H1 (cell line): ENCODE measurements around the gene S100A16. TPM values are rescaled to one million over a fixed set of nuclear protein-coding genes. Genes with fewer than 3 reads are reported as not detected.

Experiments used
- CTCF ChIA-PET: fragments of 300-600 bp; sonication (Branson Sonifier 250); formaldehyde crosslinking; loops from one replicate; lab custom pipeline; 2021; ENCODE audit not compliant: partially characterized antibody; lab: Charles Lee
- POLR2A ChIA-PET: fragments of 300-600 bp; sonication (Branson Sonifier 250); formaldehyde crosslinking; loops from one replicate; lab custom pipeline; 2021; ENCODE audit warnings: inconsistent platforms; ENCODE audit not compliant: partially characterized antibody; lab: Charles Lee
- DNase-seq, 2 experiments: peaks; one replicate each; pipeline versions ENCODE4 v3.0.0 to v3.0.0-alpha.2; 2010 to 2022; ENCODE audit warnings: low spot score in 2 of 2, low read depth in 1 of 2, mixed read lengths in 1 of 2
- FAIRE-seq: peaks from 2 replicates; lab custom pipeline; 2011; peaks lifted over from hg19 to GRCh38; lab: Jason Lieb, UNC
- H2AFZ ChIP-seq: 2 replicates; pipeline ENCODE4 v1.8.1; 2012; ENCODE audit warnings: low read length, inconsistent platforms
- H2AK5ac ChIP-seq: 2 replicates; pipeline ENCODE4 v1.6.1; 2013; ENCODE audit warnings: low read depth, low read length
- H2BK120ac ChIP-seq: replicated peaks from 2 replicates; pipeline ENCODE3; 2013; ENCODE audit warnings: low read depth, low read length, inconsistent platforms
- H2BK12ac ChIP-seq: 2 replicates; pipeline ENCODE4 v1.6.1; 2013; ENCODE audit warnings: low read depth, low read length
- H2BK15ac ChIP-seq: 2 replicates; pipeline ENCODE4 v1.6.1; 2013; ENCODE audit warnings: low read length
- H2BK20ac ChIP-seq: 2 replicates; pipeline ENCODE4 v1.6.1; 2013; ENCODE audit warnings: low read length
- H2BK5ac ChIP-seq: 2 replicates; pipeline ENCODE4 v1.6.1; 2013; ENCODE audit warnings: low read depth, low read length
- H3K14ac ChIP-seq: 2 replicates; pipeline ENCODE4 v1.6.1; 2013; ENCODE audit warnings: inconsistent platforms; ENCODE audit not compliant: insufficient read length
- H3K18ac ChIP-seq: 2 replicates; pipeline ENCODE4 v1.6.1; 2013; ENCODE audit warnings: low read length; ENCODE audit errors: extremely low read depth
- H3K23ac ChIP-seq: 2 replicates; pipeline ENCODE4 v1.6.1; 2013; ENCODE audit warnings: inconsistent platforms; ENCODE audit not compliant: insufficient read length
- H3K23me2 ChIP-seq: 2 replicates; pipeline ENCODE4 v1.6.1; 2013; ENCODE audit warnings: low read depth, low read length
- H3K27ac ChIP-seq: 2 replicates; pipeline ENCODE4 v1.6.1; 2011; ENCODE audit warnings: low read depth, low read length, inconsistent platforms
- H3K27me3 ChIP-seq, 4 experiments: replicated peaks in 1 of 4; 1 replicate in 1 of 4; 2 replicates in 3 of 4; pipeline versions ENCODE4 v1.6.1 to v1.8.1; 2011 to 2013; ENCODE audit warnings: low read length in 3 of 4, mild to moderate bottlenecking in 3 of 4, inconsistent platforms in 2 of 4, mixed read lengths in 2 of 4, moderate library complexity in 1 of 4; ENCODE audit not compliant: control insufficient read depth in 3 of 4, insufficient read depth in 3 of 4; ENCODE audit errors: extremely low read depth in 1 of 4
- H3K36me3 ChIP-seq, 4 experiments: 2 replicates each; pipeline versions ENCODE4 v1.6.1 to v1.8.1; 2011 to 2013; ENCODE audit warnings: mild to moderate bottlenecking in 4 of 4, low read length in 3 of 4, moderate library complexity in 2 of 4, control low read depth in 1 of 4, inconsistent platforms in 1 of 4; ENCODE audit not compliant: insufficient read depth in 4 of 4, control insufficient read depth in 2 of 4
- H3K4ac ChIP-seq: replicated peaks from 2 replicates; pipeline ENCODE3; 2013; ENCODE audit warnings: low read length, low read depth, mixed read lengths, inconsistent platforms; ENCODE audit not compliant: insufficient read length
- H3K4me1 ChIP-seq, 4 experiments: replicated peaks in 1 of 4; 1 replicate in 1 of 4; 2 replicates in 3 of 4; pipeline versions ENCODE4 v1.6.1 to v1.8.1; 2011 to 2013; ENCODE audit warnings: low read length in 3 of 4, inconsistent platforms in 2 of 4, mixed read lengths in 1 of 4; ENCODE audit not compliant: insufficient read depth in 4 of 4, control insufficient read depth in 3 of 4
- H3K4me2 ChIP-seq, 2 experiments: 2 replicates each; pipeline versions ENCODE4 v1.6.1 to v1.8.1; 2011 to 2013; ENCODE audit warnings: low read depth in 2 of 2, low read length in 2 of 2, control low read depth in 1 of 2, inconsistent platforms in 1 of 2, mild to moderate bottlenecking in 1 of 2; ENCODE audit not compliant: insufficient read depth in 1 of 2
- H3K4me3 ChIP-seq, 4 experiments: fragments of 200-600, 300-600 bp in 1 of 4; sonication (generic), shearing (Covaris generic), sonication (Bioruptor Twin) in 1 of 4; 2 replicates each; pipeline versions ENCODE4 v1.5.1 to v1.8.1; 2011 to 2016; ENCODE audit warnings: low read length in 4 of 4, low read depth in 3 of 4, control low read depth in 2 of 4, inconsistent platforms in 2 of 4, mild to moderate bottlenecking in 2 of 4, mixed read lengths in 1 of 4, moderate library complexity in 1 of 4; ENCODE audit not compliant: insufficient read depth in 2 of 4; ENCODE audit errors: extremely low read depth in 1 of 4
- H3K56ac ChIP-seq: replicated peaks from 2 replicates; pipeline ENCODE3; 2013; ENCODE audit warnings: low read depth, mild to moderate bottlenecking, mixed read lengths, low read length, inconsistent platforms; ENCODE audit not compliant: insufficient read length
- H3K79me1 ChIP-seq: 2 replicates; pipeline ENCODE4 v1.6.1; 2013; ENCODE audit warnings: low read depth, low read length, control low read depth
- H3K79me2 ChIP-seq, 2 experiments: 2 replicates each; pipeline versions ENCODE4 v1.6.1 to v1.8.1; 2012 to 2013; ENCODE audit warnings: low read length in 2 of 2, mild to moderate bottlenecking in 2 of 2, inconsistent platforms in 1 of 2; ENCODE audit not compliant: insufficient read depth in 2 of 2, control insufficient read depth in 1 of 2
- H3K9ac ChIP-seq, 4 experiments: replicated peaks in 1 of 4; 1 replicate in 1 of 4; 2 replicates in 3 of 4; pipeline versions ENCODE4 v1.6.1 to v1.8.1; 2011 to 2013; ENCODE audit warnings: low read depth in 3 of 4, low read length in 3 of 4, control low read depth in 2 of 4, mild to moderate bottlenecking in 2 of 4, moderate library complexity in 2 of 4, inconsistent platforms in 1 of 4; ENCODE audit errors: extremely low read depth in 1 of 4
- H3K9me3 ChIP-seq, 2 experiments: 2 replicates each; pipeline versions ENCODE4 v1.6.1 to v1.8.1; 2012 to 2013; ENCODE audit warnings: mild to moderate bottlenecking in 2 of 2, moderate library complexity in 2 of 2, control low read depth in 1 of 2, inconsistent platforms in 1 of 2, low read depth in 1 of 2, low read length in 1 of 2, mixed read lengths in 1 of 2; ENCODE audit not compliant: insufficient read depth in 2 of 2
- H4K20me1 ChIP-seq, 2 experiments: replicated peaks in 1 of 2; 2 replicates each; pipeline versions ENCODE3 to v1.8.1; 2011 to 2013; ENCODE audit warnings: inconsistent platforms in 2 of 2, low read length in 2 of 2, mild to moderate bottlenecking in 1 of 2; ENCODE audit not compliant: insufficient read depth in 2 of 2, control insufficient read depth in 1 of 2
- H4K5ac ChIP-seq: 2 replicates; pipeline ENCODE4 v1.6.1; 2013; ENCODE audit warnings: low read length, low read depth, mixed read lengths, inconsistent platforms; ENCODE audit not compliant: insufficient read length
- H4K8ac ChIP-seq: 2 replicates; pipeline ENCODE4 v1.8.0; 2013; ENCODE audit warnings: mild to moderate bottlenecking, moderate library complexity, low read length, inconsistent platforms; ENCODE audit not compliant: insufficient read depth; ENCODE audit errors: extremely low read depth
- H4K91ac ChIP-seq: replicated peaks from 2 replicates; pipeline ENCODE3; 2013; ENCODE audit warnings: low read length, mixed read lengths, inconsistent platforms; ENCODE audit not compliant: insufficient read length
- ASH2L ChIP-seq: fragments of 200-600, 300-600 bp; sonication (generic); IDR thresholded peaks from one replicate; pipeline ENCODE4 v1.7.1; 2017; ENCODE audit warnings: low read length
- BCL11A ChIP-seq, 2 experiments: IDR thresholded peaks; one replicate each; pipeline ENCODE4 v1.6.1; 2011; ENCODE audit warnings: low read depth in 2 of 2, low read length in 2 of 2, mild to moderate bottlenecking in 2 of 2
- BRCA1 ChIP-seq: IDR thresholded peaks from 2 replicates; pipeline ENCODE4 v1.6.1; 2012; ENCODE audit warnings: low read depth, low read length, improper control_type of control experiment
- CBX8 ChIP-seq: fragments of 300-800, 300-1000 bp; sonication (generic); IDR thresholded peaks from 2 replicates; pipeline ENCODE4 v1.7.1; 2016; ENCODE audit warnings: low read depth, low read length, borderline replicate concordance
- CHD2 ChIP-seq: IDR thresholded peaks from 2 replicates; pipeline ENCODE4 v1.6.1; 2012; ENCODE audit warnings: low read length, improper control_type of control experiment
- CTBP2 ChIP-seq: IDR thresholded peaks from 2 replicates; pipeline ENCODE4 v1.7.0; 2011; ENCODE audit warnings: borderline replicate concordance, mild to moderate bottlenecking, moderate library complexity, mixed read lengths, low read length; ENCODE audit not compliant: insufficient read depth, insufficient read length
- E2F6 ChIP-seq: IDR thresholded peaks from 2 replicates; pipeline ENCODE4 v1.6.1; 2012; ENCODE audit warnings: inconsistent platforms
- JUN ChIP-seq: IDR thresholded peaks from 2 replicates; pipeline ENCODE4 v1.6.1; 2011; ENCODE audit warnings: low read depth, mild to moderate bottlenecking, improper control_type of control experiment, low read length
- JUND ChIP-seq: IDR thresholded peaks from 2 replicates; pipeline ENCODE4 v1.6.1; 2011; ENCODE audit warnings: mild to moderate bottlenecking, improper control_type of control experiment, low read length
- POLR2AphosphoS5 ChIP-seq: IDR thresholded peaks from 2 replicates; pipeline ENCODE4 v1.6.1; 2011; ENCODE audit warnings: low read depth, low read length
- RAD21 ChIP-seq, 2 experiments: IDR thresholded peaks in 1 of 2; conservative IDR thresholded peaks in 1 of 2; 2 replicates each; pipeline ENCODE4 v1.6.1; 2011; ENCODE audit warnings: low read depth in 2 of 2, low read length in 2 of 2, improper control_type of control experiment in 1 of 2, inconsistent platforms in 1 of 2, mild to moderate bottlenecking in 1 of 2, moderate library complexity in 1 of 2
- SP4 ChIP-seq: IDR thresholded peaks from 2 replicates; pipeline ENCODE4 v1.6.1; 2012; ENCODE audit warnings: low read length, inconsistent platforms
- TAF1 ChIP-seq: IDR thresholded peaks from 2 replicates; pipeline ENCODE4 v1.6.1; 2011; ENCODE audit warnings: mild to moderate bottlenecking, low read depth, low read length
- WGBS, 2 experiments: shearing (Covaris generic) in 1 of 2; methylation state at CpG; one replicate each; pipeline versions ENCODE4 v1.1.6 to v1.1.7; 2013 to 2015; ENCODE audit warnings: low lambda C conversion rate in 2 of 2, mixed read lengths in 2 of 2, inconsistent platforms in 1 of 2, low coverage in 1 of 2, missing lambda C conversion rate in 1 of 2; ENCODE audit not compliant: insufficient replicate concordance in 2 of 2, insufficient coverage in 1 of 2, insufficient read length in 1 of 2; ENCODE audit errors: extremely low coverage in 1 of 2, missing lambda C conversion rate in 1 of 2; 5-methylcytosine and 5-hydroxymethylcytosine counted together
- polyA plus RNA-seq, 7 experiments: library from polyadenylated mRNA; depleted of rRNA in 3 of 7; stranded (reverse) in 5 of 7; unstranded in 2 of 7; fragments of >200 nt in 5 of 7; fragments of 200-250 nt in 2 of 7; gene quantifications; 1 replicate in 5 of 7; 2 replicates in 1 of 7; 4 replicates in 1 of 7; pipeline versions ENCODE4 v1.2.1 to v1.2.3, GENCODE V29; 2011 to 2013; ENCODE audit warnings: missing spikeins in 2 of 7, mixed read lengths in 2 of 7
- total RNA-seq: library from RNA; stranded (reverse); fragmentation: NEBNext Ultra II Directional; extraction: Animal tissue kit (Norgen Biotek cat#: 25700); gene quantifications from 2 replicates; pipeline ENCODE4 v1.2.1, GENCODE V29; 2021

S100A16 gene
- total and polyA plus RNA-seq, 2 of the 8 experiments (the other 6 are each of a cell fraction or from before 2014, with no cell fraction given), result 14.9 to 61.4 TPM

DNA sequence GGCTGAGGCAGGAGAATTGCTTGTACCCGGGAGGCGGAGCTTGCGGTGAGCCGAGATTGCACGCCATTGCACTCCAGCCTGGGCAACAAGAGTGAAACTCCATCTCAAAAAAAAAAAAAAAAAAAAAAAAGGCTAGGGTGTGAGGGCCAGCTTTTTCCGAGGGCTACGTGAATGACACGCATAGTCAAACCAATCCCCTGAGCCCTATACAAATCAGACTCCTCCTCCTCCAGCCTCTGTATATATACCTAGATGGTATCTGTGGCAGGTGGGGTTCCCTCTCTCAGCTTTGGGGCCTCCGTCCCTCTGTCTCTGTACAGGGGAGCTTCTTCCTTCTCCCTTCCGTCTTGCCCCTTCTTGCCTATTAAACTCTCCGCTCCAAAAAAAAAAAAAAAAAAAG lies 6.7 kb downstream of the S100A16 start:
- POLR2A ChIA-PET, result interaction anchor here (1.4 to 15.3 kb wide), 3 partner anchors 8 to 22 kb away, joined by 6 to 261 read pairs (median 7); partner anchors contain the start of genes CHTOP, S100A1 and S100A13
- Histone ChIP-seq H3K18ac (no peak overlapping the region), H4K8ac (no peak overlapping the region)

More for the DNA sequence above, 6.7 kb downstream of the S100A16 start:
- Histone ChIP-seq H3K4me2 (no peak overlapping the region), H3K79me2 (no peaks in the 10 kb centered on the region), H3K56ac (no peak overlapping the region), H3K4ac (no peak overlapping the region), H2BK120ac (no peak overlapping the region), H2BK12ac (no peak overlapping the region), H3K79me1 (no peaks in the 10 kb centered on the region), H4K5ac (no peak overlapping the region), H3K23ac (no peak overlapping the region), H3K4me1 (peaks cover 0 to 18% (median 13%) of the 10 kb centered on the region in 4 experiments; a peak in 6 of 7 replicates), H3K9me3 (no peaks in the 10 kb centered on the region), H4K20me1 (no peaks in the 10 kb centered on the region), H4K91ac (no peak overlapping the region), H2BK15ac (no peak overlapping the region), H2AK5ac (peak overlapping the region; percentile 61; the same call in 1 of the 2 replicates), H3K14ac (no peak overlapping the region), H3K27ac (no peak overlapping the region), H3K23me2 (no peaks in the 10 kb centered on the region), H3K9ac (no peak overlapping the region), H3K4me3 (no peak overlapping the region), H3K36me3 (no peaks in the 10 kb centered on the region), H3K27me3 (no peaks in the 10 kb centered on the region), H2BK20ac (no peak overlapping the region), H2AFZ (no peak overlapping the region), H2BK5ac (no peak overlapping the region)
- CTCF ChIA-PET, result interaction anchor here (0.9 to 15.9 kb wide), 6 partner anchors 10 to 90 kb away, joined by 3 to 224 read pairs (median 14); partner anchors contain the start of genes S100A13 and S100A14
- no peak for FAIRE-seq
- 79% methylated on average over 3 of the region's 11 CpGs; no CpG with 5 or more reads in 1 of the 2 experiments for WGBS, 2 experiments
- no peak for TF ChIP-seq BCL11A (IDR thresholded peaks at IDR 0.05; ENCODE audit: low read depth in 2 of 2, low read length in 2 of 2)
- TF ChIP-seq POLR2AphosphoS5, result no peak
- TF ChIP-seq ASH2L, result no peak
- TF ChIP-seq CHD2, result no peak
- TF ChIP-seq BRCA1, result no peak
- TF ChIP-seq SP4, result no peak
- no peak for TF ChIP-seq E2F6
- no peak for TF ChIP-seq JUN
- TF ChIP-seq RAD21 (IDR thresholded peaks at IDR 0.05 in 1 of 2, conservative IDR thresholded peaks at IDR 0.05 in 1 of 2; ENCODE audit: low read depth in 2 of 2, low read length in 2 of 2), result no peak
- TF ChIP-seq CTBP2, result no peak
- no peak for TF ChIP-seq TAF1
- TF ChIP-seq CBX8, result no peak
- TF ChIP-seq JUND, result no peak
- DNase-seq, result no peak
